Trophoblast cell (in vitro differentiated cells and primary cell): ENCODE measurements around the gene SLC22A14.

ENCODE experiments used
- DNase-seq, 2 donors: peaks; one replicate each; pipeline ENCODE4 v3.0.0-alpha.2; 2016
- H2AFZ ChIP-seq: 2 replicates; pipeline ENCODE4 v1.6.1; 2013; ENCODE audit warnings: low read length, moderate library complexity, mild to moderate bottlenecking; ENCODE audit not compliant: insufficient read depth, poor library complexity
- H2AK5ac ChIP-seq: 2 replicates; pipeline ENCODE4 v1.6.1; 2013; ENCODE audit warnings: mild to moderate bottlenecking, low read length
- H2BK120ac ChIP-seq: 2 replicates; pipeline ENCODE4 v1.6.1; 2013; ENCODE audit warnings: low read length, mild to moderate bottlenecking, moderate library complexity; ENCODE audit not compliant: insufficient read depth, poor library complexity
- H2BK12ac ChIP-seq: 2 replicates; pipeline ENCODE4 v1.6.1; 2013; ENCODE audit warnings: mild to moderate bottlenecking, low read length, moderate library complexity
- H2BK5ac ChIP-seq: 2 replicates; pipeline ENCODE4 v1.6.1; 2013; ENCODE audit warnings: low read length, low read depth, moderate library complexity, mild to moderate bottlenecking; ENCODE audit not compliant: poor library complexity
- H3K14ac ChIP-seq: 2 replicates; pipeline ENCODE4 v1.6.1; 2013; ENCODE audit warnings: mild to moderate bottlenecking, low read length
- H3K18ac ChIP-seq: 2 replicates; pipeline ENCODE4 v1.6.1; 2013; ENCODE audit warnings: mild to moderate bottlenecking, low read length
- H3K23ac ChIP-seq: 2 replicates; pipeline ENCODE4 v1.6.1; 2013; ENCODE audit warnings: low read length
- H3K27ac ChIP-seq: 2 replicates; pipeline ENCODE4 v1.5.1; 2013; ENCODE audit warnings: low read depth, mild to moderate bottlenecking, inconsistent platforms, low read length, moderate library complexity
- H3K27me3 ChIP-seq: 2 replicates; pipeline ENCODE4 v1.6.1; 2013; ENCODE audit warnings: inconsistent platforms, mild to moderate bottlenecking, low read length, moderate library complexity; ENCODE audit not compliant: insufficient read depth
- H3K36me3 ChIP-seq, 2 experiments: 1 replicate in 1 of 2; 2 replicates in 1 of 2; pipeline ENCODE4 v1.6.1; 2013; ENCODE audit warnings: low read length in 2 of 2, mild to moderate bottlenecking in 2 of 2, moderate library complexity in 1 of 2; ENCODE audit not compliant: insufficient read depth in 2 of 2, control insufficient read depth in 1 of 2
- H3K4ac ChIP-seq: 2 replicates; pipeline ENCODE4 v1.6.1; 2013; ENCODE audit warnings: low read depth, mild to moderate bottlenecking, low read length, moderate library complexity
- H3K4me1 ChIP-seq, 2 experiments: 1 replicate in 1 of 2; 2 replicates in 1 of 2; pipeline ENCODE4 v1.6.1; 2013; ENCODE audit warnings: low read length in 2 of 2, mild to moderate bottlenecking in 2 of 2, moderate library complexity in 1 of 2; ENCODE audit not compliant: insufficient read depth in 2 of 2, control insufficient read depth in 1 of 2
- H3K4me2 ChIP-seq: 2 replicates; pipeline ENCODE4 v1.6.1; 2013; ENCODE audit warnings: inconsistent platforms, mild to moderate bottlenecking, low read length, moderate library complexity
- H3K4me3 ChIP-seq: 2 replicates; pipeline ENCODE4 v1.5.1; 2013; ENCODE audit warnings: mild to moderate bottlenecking, low read depth, low read length, inconsistent platforms
- H3K79me1 ChIP-seq: one replicate; pipeline ENCODE4 v1.6.1; 2013; ENCODE audit warnings: low read length
- H3K79me2 ChIP-seq: 2 replicates; pipeline ENCODE4 v1.6.1; 2013; ENCODE audit warnings: low read length, mild to moderate bottlenecking; ENCODE audit not compliant: control insufficient read depth, insufficient read depth, poor library complexity
- H3K9ac ChIP-seq: 2 replicates; pipeline ENCODE4 v1.6.1; 2013; ENCODE audit warnings: mild to moderate bottlenecking, low read length
- H3K9me3 ChIP-seq: 2 replicates; pipeline ENCODE4 v1.6.1; 2013; ENCODE audit warnings: low read depth, mild to moderate bottlenecking, control low read depth, inconsistent platforms, low read length; ENCODE audit not compliant: insufficient read depth
- H4K12ac ChIP-seq: 2 replicates; pipeline ENCODE4 v1.6.1; 2013; ENCODE audit warnings: low read depth, mild to moderate bottlenecking, low read length, moderate library complexity
- H4K8ac ChIP-seq: 2 replicates; pipeline ENCODE4 v1.6.1; 2013; ENCODE audit warnings: low read depth, mild to moderate bottlenecking, low read length, moderate library complexity
- H4K91ac ChIP-seq: one replicate; pipeline ENCODE4 v1.6.1; 2013; ENCODE audit warnings: low read depth, mild to moderate bottlenecking, low read length, moderate library complexity
- WGBS: extraction: QIAGEN DNeasy Blood & Tissue Kit; methylation state at CpG from one replicate; pipeline ENCODE4 v1.1.7; 2013; ENCODE audit warnings: missing lambda C conversion rate; ENCODE audit not compliant: insufficient read length, insufficient coverage; ENCODE audit errors: extremely low coverage; 5-methylcytosine and 5-hydroxymethylcytosine counted together

The SLC22A14 gene

GRCh38 chr3:38265604-38266307 is 16.3 kb upstream of the SLC22A14 start, which contains the start of gene SLC22A13:
TSS of gene SLC22A13 (plus strand) at chr3:38265812. CDS start at chr3:38265861, 49 bp downstream.
- Histone ChIP-seq H2BK5ac (no peak within 1 kb of the TSS), H3K79me2 (no peaks in the 10 kb centered on the region), H3K18ac (no peak within 1 kb of the TSS), H3K4me3 (no peak within 1 kb of the TSS), H3K4ac (no peak within 1 kb of the TSS), H3K4me1 (peaks cover 0 to 2% of the 10 kb centered on the region in 2 experiments), H3K27ac (no peak within 1 kb of the TSS), H4K12ac (no peak within 1 kb of the TSS), H3K4me2 (no peak within 1 kb of the TSS), H4K91ac (no peak within 1 kb of the TSS), H3K27me3 (no peaks in the 10 kb centered on the region), H3K23ac (no peak within 1 kb of the TSS), H2BK120ac (no peak within 1 kb of the TSS), H3K9me3 (no peaks in the 10 kb centered on the region), H3K36me3 (no peaks in the 10 kb centered on the region), H2AK5ac (no peak within 1 kb of the TSS), H2BK12ac (no peak within 1 kb of the TSS), H4K8ac (no peak within 1 kb of the TSS), H3K79me1 (no peaks in the 10 kb centered on the region), H3K14ac (no peak within 1 kb of the TSS), H2AFZ (no peak within 1 kb of the TSS), H3K9ac (no peak within 1 kb of the TSS)
- no CpG with 5 or more reads among the region's 9 CpGs for WGBS
- no peak for DNase-seq

DNA sequence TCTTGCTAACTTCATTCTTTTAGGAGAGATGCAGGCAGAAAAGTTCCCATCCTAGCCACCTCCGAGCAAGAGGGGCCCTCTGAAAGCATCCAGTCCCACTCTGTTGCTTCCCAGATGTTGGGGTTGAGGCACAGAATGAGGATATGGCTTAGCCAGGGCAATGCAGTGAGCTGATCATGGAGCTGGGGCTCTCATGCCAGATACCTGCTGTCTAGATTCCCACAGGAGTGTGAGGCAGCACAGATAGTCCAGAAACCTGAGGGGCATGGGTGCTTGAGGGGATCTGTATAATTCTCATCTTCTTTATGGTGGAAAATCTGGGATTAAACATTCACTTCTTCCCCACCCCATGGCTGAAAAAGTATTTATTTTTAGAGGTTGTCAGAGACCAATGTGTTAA is 15.3 kb upstream of the SLC22A14 start:
- no peak overlapping the region for H4K8ac ChIP-seq
- no peak overlapping the region for H2AFZ ChIP-seq
- no peak overlapping the region for H2BK5ac ChIP-seq
- no CpG with 5 or more reads among the region's 1 CpG for WGBS
- no peaks in the 10 kb centered on the region for H3K36me3 ChIP-seq
- no peak overlapping the region for H2AK5ac ChIP-seq
- H3K4ac ChIP-seq, result no peak overlapping the region
- H2BK120ac ChIP-seq, result no peak overlapping the region
- no peak overlapping the region for H3K9ac ChIP-seq
- H3K14ac ChIP-seq, result no peak overlapping the region
- H3K79me1 ChIP-seq, result no peaks in the 10 kb centered on the region
- H3K4me2 ChIP-seq, result no peak overlapping the region
- peaks cover 0 to 2% of the 10 kb centered on the region in 2 experiments for H3K4me1 ChIP-seq
- H3K18ac ChIP-seq, result no peak overlapping the region
- no peaks in the 10 kb centered on the region for H3K27me3 ChIP-seq
- H4K12ac ChIP-seq, result no peak overlapping the region
- H3K23ac ChIP-seq, result no peak overlapping the region
- H3K4me3 ChIP-seq, result no peak overlapping the region
- H3K79me2 ChIP-seq, result no peaks in the 10 kb centered on the region
- no peak overlapping the region for H3K27ac ChIP-seq
- no peak overlapping the region for H4K91ac ChIP-seq
- H2BK12ac ChIP-seq, result no peak overlapping the region
- H3K9me3 ChIP-seq, result no peaks in the 10 kb centered on the region
- DNase-seq, result no peak

DNA sequence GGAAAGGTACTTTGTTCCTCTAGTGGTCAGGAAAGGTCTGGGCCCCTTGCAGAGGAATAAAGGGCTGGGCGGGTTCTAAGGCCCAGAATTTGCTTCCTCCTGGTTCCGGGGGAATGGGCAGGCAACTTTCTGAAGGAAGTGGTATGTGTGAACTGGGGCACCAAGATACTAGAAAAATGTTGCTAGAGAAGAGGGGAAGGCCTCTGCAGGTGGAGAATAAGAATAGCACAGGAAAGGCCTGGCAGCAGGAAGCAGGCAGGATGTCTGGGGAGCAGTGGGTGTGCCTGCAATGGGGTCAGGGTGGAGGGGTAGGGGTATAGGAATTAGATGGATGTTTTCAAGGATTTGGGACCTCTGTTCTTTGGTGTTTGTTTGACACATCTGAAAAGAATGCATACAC is 14.4 kb upstream of the SLC22A14 start:
- Histone ChIP-seq H3K4me1 (peaks cover 0 to 2% of the 10 kb centered on the region in 2 experiments), H3K14ac (no peak overlapping the region), H3K9ac (no peak overlapping the region), H2BK120ac (no peak overlapping the region), H3K4me2 (no peak overlapping the region), H3K27ac (no peak overlapping the region), H3K36me3 (no peaks in the 10 kb centered on the region), H2BK5ac (no peak overlapping the region), H3K79me1 (no peaks in the 10 kb centered on the region), H3K9me3 (no peaks in the 10 kb centered on the region), H3K18ac (no peak overlapping the region), H3K23ac (no peak overlapping the region), H3K4ac (no peak overlapping the region), H2AK5ac (no peak overlapping the region), H4K12ac (no peak overlapping the region), H3K27me3 (no peaks in the 10 kb centered on the region), H4K91ac (no peak overlapping the region), H3K79me2 (no peaks in the 10 kb centered on the region), H2BK12ac (no peak overlapping the region), H3K4me3 (no peak overlapping the region), H4K8ac (no peak overlapping the region), H2AFZ (no peak overlapping the region)
- WGBS, result no CpG with 5 or more reads among the region's 2 CpGs
- no peak for DNase-seq

- Histone ChIP-seq H4K12ac (no peak overlapping the region), H3K23ac (no peak overlapping the region), H3K27me3 (no peaks in the 10 kb centered on the region), H3K9ac (no peak overlapping the region), H4K8ac (no peak overlapping the region), H3K4me3 (no peak overlapping the region), H3K79me1 (no peaks in the 10 kb centered on the region), H3K14ac (no peak overlapping the region), H2BK120ac (no peak overlapping the region), H4K91ac (no peak overlapping the region), H2AFZ (no peak overlapping the region), H3K4me2 (no peak overlapping the region), H3K9me3 (no peaks in the 10 kb centered on the region), H2AK5ac (no peak overlapping the region), H3K27ac (no peak overlapping the region), H2BK12ac (no peak overlapping the region), H3K18ac (no peak overlapping the region), H3K79me2 (no peaks in the 10 kb centered on the region), H3K4me1 (peaks cover 0 to 2% of the 10 kb centered on the region in 2 experiments), H3K4ac (no peak overlapping the region), H2BK5ac (no peak overlapping the region), H3K36me3 (no peaks in the 10 kb centered on the region)
- DNase-seq, result no peak
- WGBS, result no CpG with 5 or more reads among the region's 5 CpGs
Measured at GRCh38 chr3:38268087-38268486, 14.0 kb upstream of the SLC22A14 start.
